ENCODE measurements around the gene SRSF4. TPM values are rescaled to one million over a fixed set of nuclear protein-coding genes. Genes with fewer than 3 reads are reported as not detected.

SRSF4 gene
- total and polyA plus RNA-seq, 9 of the 15 experiments (the other 6 are each of a cell fraction or from before 2014, with no cell fraction given), result 15.9 to 132 (median 82.0) TPM

GRCh38 chr1:29230553-29231378 lies 49.1 kb upstream of the SRSF4 start, which contains the start of gene MECR (continued):
- TF ChIP-seq PREB (CRISPR knock-in tag; IDR thresholded peaks at IDR 0.05), result peak; percentile 81; the same call in 1 of the 2 replicates
- TF ChIP-seq CCNT2 (IDR thresholded peaks at IDR 0.05; ENCODE audit: borderline replicate concordance, extremely low read depth, insufficient read length, low read depth, low read length), result peak; percentile 79
- TF ChIP-seq ATF6 (CRISPR knock-in tag; IDR thresholded peaks at IDR 0.05), result 0 out of 2 replicates have a peak, but pooled peaks have one; percentile 15
- 0 out of 2 replicates have a peak, but pooled peaks have one; percentile 31 for TF ChIP-seq ZNF436 (CRISPR knock-in tag; IDR thresholded peaks at IDR 0.05)
- TF ChIP-seq ZNF79 (CRISPR knock-in tag; IDR thresholded peaks at IDR 0.05; ENCODE audit: low read depth), result 0 out of 2 replicates have a peak, but pooled peaks have one; percentile 30
- no peak for TF ChIP-seq HINFP (tag; conservative IDR thresholded peaks at IDR 0.05; ENCODE audit: low read depth)
- peak; percentile 85 for TF ChIP-seq HNRNPL (IDR thresholded peaks at IDR 0.05; ENCODE audit: low read depth, low read length)
- no peak for TF ChIP-seq TRIM24 (IDR thresholded peaks at IDR 0.05)
- TF ChIP-seq ZNF766 (CRISPR knock-in tag; conservative IDR thresholded peaks at IDR 0.05), result no peak; the same call in 1 of the 2 replicates
- peak; percentile 15; the same call in 1 of the 2 replicates for TF ChIP-seq SOX6 (IDR thresholded peaks at IDR 0.05)
- peak; percentile 90 for TF ChIP-seq SMAD4 (CRISPR knock-in tag; conservative IDR thresholded peaks at IDR 0.05)
- no peak for TF ChIP-seq ZNF280B (CRISPR knock-in tag; IDR thresholded peaks at IDR 0.05)
- no peak for TF ChIP-seq ZNF197 (CRISPR knock-in tag; IDR thresholded peaks at IDR 0.05; ENCODE audit: low read depth)
- no peak for TF ChIP-seq CBX2 (IDR thresholded peaks at IDR 0.05; ENCODE audit: insufficient read depth, low read length, poor library complexity, severe bottlenecking)
- TF ChIP-seq ZSCAN32 (CRISPR knock-in tag; IDR thresholded peaks at IDR 0.05), result no peak
- TF ChIP-seq DMBX1 (CRISPR knock-in tag; IDR thresholded peaks at IDR 0.05; ENCODE audit: borderline replicate concordance), result peak; percentile 66; the same call in 1 of the 2 replicates
- TF ChIP-seq ZFX (CRISPR knock-in tag; IDR thresholded peaks at IDR 0.05), result peak; percentile 93
- peak; percentile 42 to 58 (median 47) for TF ChIP-seq CTCF (IDR thresholded peaks at IDR 0.05 in 2 of 3, conservative IDR thresholded peaks at IDR 0.05 in 1 of 3; ENCODE audit: insufficient read depth in 2 of 3, low read depth in 1 of 3, low read length in 3 of 3)

Data from K562 (cell line).